Lower lobe of right lung (tissue), 2 donors: Measurements from ENCODE around the gene TEK. TPM values are rescaled to one million over a fixed set of nuclear protein-coding genes. Genes with fewer than 3 reads are reported as not detected.
A peak's percentile ranks its signal among the peaks of the same experiment; 100 is the strongest.
"Not testable (repeated sequence)": the region's sequence is repeated elsewhere in the genome, so short reads cannot be mapped to it uniquely, and the experiment has no call there.

Experiments used
- ATAC-seq, 2 donors: fragments of 200-7000 bp; cut with Tn5 transposase; one replicate each; pipeline ENCODE4 v1.9.1; 2020 to 2022; ENCODE audit warnings: mild to moderate bottlenecking in 2 of 2, moderate library complexity in 2 of 2
- DNase-seq: peaks from one replicate; pipeline ENCODE4 v3.0.0-alpha.2; 2020
- H3K27ac ChIP-seq: fragments of 200-600 bp; one replicate; pipeline ENCODE4 v1.8.0; 2022
- H3K27me3 ChIP-seq: fragments of 200-600 bp; one replicate; pipeline ENCODE4 v1.8.0; 2022; ENCODE audit warnings: low read depth
- H3K36me3 ChIP-seq: fragments of 200-600 bp; one replicate; pipeline ENCODE4 v1.8.0; 2022; ENCODE audit warnings: mild to moderate bottlenecking
- H3K4me1 ChIP-seq: fragments of 200-600 bp; one replicate; pipeline ENCODE4 v1.8.0; 2022
- H3K4me3 ChIP-seq: fragments of 200-600 bp; one replicate; pipeline ENCODE4 v1.8.0; 2022; ENCODE audit warnings: mild to moderate bottlenecking
- H3K9me3 ChIP-seq: fragments of 200-600 bp; one replicate; pipeline ENCODE4 v1.8.0; 2022
- intact Hi-C: fragments of 100-400 bp; cut with DNase I; formaldehyde crosslinking; loops from one replicate; pipeline ENCODE4 v1.11.0; 2022
- total RNA-seq: library from RNA; stranded (reverse); fragmentation: NEBNext Ultra II Directional; extraction: Animal tissue kit (Norgen Biotek cat#: 25700); gene quantifications from one replicate; pipeline ENCODE4 v1.2.1, GENCODE V29; 2021
- TF ChIP-seq, protein P1 (sequence below): fragments of 200-600 bp; IDR thresholded peaks from one replicate; pipeline ENCODE4 v1.8.0; 2022; ENCODE audit warnings: antibody characterized with exemption, mild to moderate bottlenecking
- donor health status: DM: no; HTN: yes; CAD: no; lungs with severe emphysema.

The TEK gene
- total RNA-seq, 1 donor from 2014 or later: 56.3 TPM

DNA sequence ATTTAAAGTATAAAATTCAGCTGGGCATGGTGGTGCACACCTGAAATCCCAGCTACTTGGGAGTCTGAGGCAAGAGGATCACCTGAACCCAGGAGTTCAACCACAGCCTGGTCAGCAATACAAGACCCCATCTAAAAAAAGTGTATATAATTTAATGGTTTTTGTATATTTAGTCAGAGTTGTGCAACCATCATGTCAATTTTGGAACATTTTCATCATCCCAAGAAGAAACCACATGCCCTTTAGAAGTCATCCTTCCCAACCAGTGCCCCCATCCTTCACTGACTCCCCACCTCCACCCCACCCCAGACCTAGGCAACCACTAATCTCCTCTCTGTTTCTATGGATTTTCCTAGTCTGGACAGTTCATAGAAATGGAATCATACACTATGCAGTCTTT is 18.8 kb upstream of the TEK start:
- TF ChIP-seq, protein P1, sequence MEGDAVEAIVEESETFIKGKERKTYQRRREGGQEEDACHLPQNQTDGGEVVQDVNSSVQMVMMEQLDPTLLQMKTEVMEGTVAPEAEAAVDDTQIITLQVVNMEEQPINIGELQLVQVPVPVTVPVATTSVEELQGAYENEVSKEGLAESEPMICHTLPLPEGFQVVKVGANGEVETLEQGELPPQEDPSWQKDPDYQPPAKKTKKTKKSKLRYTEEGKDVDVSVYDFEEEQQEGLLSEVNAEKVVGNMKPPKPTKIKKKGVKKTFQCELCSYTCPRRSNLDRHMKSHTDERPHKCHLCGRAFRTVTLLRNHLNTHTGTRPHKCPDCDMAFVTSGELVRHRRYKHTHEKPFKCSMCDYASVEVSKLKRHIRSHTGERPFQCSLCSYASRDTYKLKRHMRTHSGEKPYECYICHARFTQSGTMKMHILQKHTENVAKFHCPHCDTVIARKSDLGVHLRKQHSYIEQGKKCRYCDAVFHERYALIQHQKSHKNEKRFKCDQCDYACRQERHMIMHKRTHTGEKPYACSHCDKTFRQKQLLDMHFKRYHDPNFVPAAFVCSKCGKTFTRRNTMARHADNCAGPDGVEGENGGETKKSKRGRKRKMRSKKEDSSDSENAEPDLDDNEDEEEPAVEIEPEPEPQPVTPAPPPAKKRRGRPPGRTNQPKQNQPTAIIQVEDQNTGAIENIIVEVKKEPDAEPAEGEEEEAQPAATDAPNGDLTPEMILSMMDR: no peak
- intact Hi-C loops: no loop called here
- no peaks in the 10 kb centered on the region for H3K9me3 ChIP-seq
- ATAC-seq (no peak), DNase-seq (no peak)
- no peak overlapping the region for H3K27ac ChIP-seq
- H3K36me3 ChIP-seq: no peaks in the 10 kb centered on the region
- no peaks in the 10 kb centered on the region for H3K27me3 ChIP-seq
- H3K4me3 ChIP-seq: no peak overlapping the region
- no peaks in the 10 kb centered on the region for H3K4me1 ChIP-seq

DNA sequence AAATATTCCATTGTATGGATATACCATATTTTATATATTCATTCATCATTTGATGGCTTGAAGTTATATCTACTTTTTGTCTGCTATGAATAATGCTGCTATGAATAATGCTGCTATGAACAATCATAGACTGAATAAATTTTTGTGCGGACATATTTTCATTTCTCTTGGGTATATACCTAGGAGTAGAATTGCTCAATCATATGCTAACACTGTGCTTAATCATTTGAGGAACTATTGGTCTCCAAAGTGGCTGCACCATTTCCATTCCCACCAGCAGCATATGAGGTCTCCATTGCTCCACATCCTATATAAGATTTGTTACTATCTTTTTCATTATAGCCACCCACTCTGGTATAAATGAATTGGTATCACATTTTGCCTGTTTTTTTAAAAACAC is 18.3 kb upstream of the TEK start:
- DNase-seq (no peak), ATAC-seq (no peak)
- Histone ChIP-seq H3K4me1 (no peaks in the 10 kb centered on the region), H3K27me3 (no peaks in the 10 kb centered on the region), H3K4me3 (no peak overlapping the region), H3K27ac (no peak overlapping the region), H3K9me3 (no peaks in the 10 kb centered on the region), H3K36me3 (no peaks in the 10 kb centered on the region)
- TF ChIP-seq, protein P1: no peak
- intact Hi-C loops: no loop called here

DNA sequence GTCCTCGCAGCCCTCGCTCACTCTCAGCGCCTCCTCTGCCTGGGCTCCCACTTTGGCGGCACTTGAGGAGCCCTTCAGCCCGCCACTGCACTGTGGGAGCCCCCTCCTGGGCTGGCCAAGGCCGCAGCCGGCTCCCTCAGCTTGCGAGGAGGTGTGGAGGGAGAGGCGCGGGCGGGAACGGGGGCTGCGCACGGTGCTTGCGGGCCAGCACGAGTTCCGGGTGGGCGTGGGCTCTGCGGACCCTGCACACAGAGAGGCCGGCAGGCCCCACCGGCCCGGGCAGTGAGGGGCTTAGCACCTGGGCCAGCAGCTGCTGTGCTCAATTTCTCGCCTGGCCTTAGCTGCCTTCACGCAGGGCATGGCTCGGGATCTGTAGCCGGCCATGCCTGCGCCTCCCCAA is 16.5 kb upstream of the TEK start:
- ATAC-seq, DNase-seq, H3K9me3 ChIP-seq, H3K4me3 ChIP-seq, H3K4me1 ChIP-seq, H3K27ac ChIP-seq, intact Hi-C loops, H3K36me3 ChIP-seq, H3K27me3 ChIP-seq: not testable (repeated sequence)

DNA sequence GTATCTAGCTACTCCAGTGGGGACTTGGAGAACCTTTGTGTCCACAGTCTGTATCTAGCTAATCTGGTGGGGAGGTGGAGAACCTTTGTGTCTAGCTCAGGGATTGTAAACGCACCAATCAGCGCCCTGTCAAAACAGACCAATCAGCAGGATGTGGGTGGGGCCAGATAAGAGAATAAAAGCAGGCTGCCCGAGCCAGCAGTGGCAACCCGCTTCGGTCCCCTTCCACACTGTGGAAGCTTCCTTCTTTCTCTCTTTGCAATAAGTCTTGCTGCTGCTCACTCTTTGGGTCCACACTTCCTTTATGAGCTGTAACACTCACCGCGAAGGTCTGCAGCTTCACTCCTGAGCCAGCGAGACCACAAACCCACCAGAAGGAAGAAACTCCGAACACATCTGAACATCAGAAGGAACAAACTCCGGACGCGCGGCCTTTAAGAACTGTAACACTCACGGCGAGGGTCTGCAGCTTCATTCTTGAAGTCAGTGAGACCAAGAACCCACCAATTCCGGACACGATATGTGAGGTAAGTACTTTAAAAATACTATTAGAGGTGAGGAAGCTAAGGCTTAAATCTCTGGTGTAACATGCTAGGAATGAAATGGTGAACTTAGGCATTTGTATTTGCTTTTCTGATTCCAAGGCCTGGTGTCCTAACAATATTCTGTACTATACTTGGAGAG is 15.5 kb upstream of the TEK start:
- H3K4me1 ChIP-seq, H3K27me3 ChIP-seq, H3K27ac ChIP-seq, DNase-seq, H3K9me3 ChIP-seq, H3K4me3 ChIP-seq, intact Hi-C loops, ATAC-seq, H3K36me3 ChIP-seq: not testable (repeated sequence)

DNA sequence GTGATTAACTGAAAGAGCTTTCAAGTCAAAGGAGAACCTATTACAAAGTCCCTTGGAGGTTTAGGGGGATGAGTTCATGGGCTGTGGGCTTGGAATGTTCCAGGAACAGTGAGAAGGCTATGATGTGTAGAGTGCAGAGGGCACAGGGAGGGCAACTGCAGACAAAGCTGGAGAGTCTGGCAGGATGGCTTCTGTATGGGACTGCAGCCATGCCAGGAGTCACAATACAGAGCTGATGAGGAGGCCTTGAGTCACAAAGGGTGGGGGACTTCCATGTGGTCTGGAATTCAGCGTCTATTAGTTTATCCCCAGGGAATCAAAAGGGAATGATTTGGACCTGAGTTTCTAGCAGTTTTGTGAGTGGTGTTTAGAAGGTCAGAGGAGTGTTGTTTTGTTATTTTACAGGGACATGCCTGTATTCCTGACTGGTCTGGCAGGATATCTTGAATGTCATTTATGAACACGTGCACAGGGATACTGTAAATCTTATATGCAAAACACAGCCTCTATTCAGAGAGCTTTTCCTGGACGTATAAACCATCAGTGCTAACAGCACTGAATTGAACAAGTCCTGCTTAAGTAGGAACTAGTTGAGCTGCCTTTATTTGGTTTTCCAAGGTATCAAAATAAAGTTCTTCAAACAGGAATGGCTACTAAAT is 14.3 kb upstream of the TEK start:
- ATAC-seq (peak; percentile 51 to 59), DNase-seq (no peak)
- intact Hi-C loops: no loop called here
- TF ChIP-seq, protein P1: no peak
- no peaks in the 10 kb centered on the region for H3K4me1 ChIP-seq
- no peak overlapping the region for H3K4me3 ChIP-seq
- H3K27ac ChIP-seq: no peak overlapping the region
- H3K9me3 ChIP-seq: no peaks in the 10 kb centered on the region
- H3K36me3 ChIP-seq: no peaks in the 10 kb centered on the region
- no peaks in the 10 kb centered on the region for H3K27me3 ChIP-seq

DNA sequence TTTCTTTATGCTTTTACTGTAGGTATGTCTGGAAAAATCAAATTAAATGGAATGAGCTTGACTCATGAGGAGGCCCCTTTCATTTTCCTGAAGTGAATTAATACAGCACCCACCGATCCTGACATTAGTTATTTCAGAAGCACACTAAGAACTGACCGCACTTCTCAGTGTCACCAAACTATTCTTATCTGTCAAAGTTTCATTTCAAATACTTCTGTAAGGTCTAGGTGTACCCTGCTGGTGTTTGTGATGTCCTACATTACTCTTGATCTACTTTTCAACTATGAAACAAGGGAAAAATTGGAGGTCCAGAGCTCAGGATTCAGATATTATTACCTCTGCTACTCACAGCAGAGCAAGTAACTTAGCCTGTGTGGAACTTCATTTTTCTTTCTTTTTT is 1.8 kb upstream of the TEK start:
- Histone ChIP-seq H3K4me3 (no peak overlapping the region), H3K9me3 (no peaks in the 10 kb centered on the region), H3K4me1 (peaks cover 8% of the 10 kb centered on the region), H3K27ac (no peak overlapping the region), H3K27me3 (no peaks in the 10 kb centered on the region), H3K36me3 (no peaks in the 10 kb centered on the region)
- no peak for ATAC-seq
- no peak for DNase-seq
- intact Hi-C loops: no loop called here
- TF ChIP-seq, protein P1: no peak
